Stimulated activated CD8-positive, alpha-beta memory T cell treated with anti-CD3 and anti-CD28 coated beads, Interleukin-12 subunit alpha, Interleukin-12 subunit beta, amount 100 ng/mL, for 1 hour (primary cell): ENCODE measurements around the gene DAAM1.

ENCODE experiments used
- DNase-seq: peaks from one replicate; pipeline ENCODE4 v3.0.0-alpha.2; 2020; ENCODE audit warnings: low read depth

The DAAM1 gene

DNA sequence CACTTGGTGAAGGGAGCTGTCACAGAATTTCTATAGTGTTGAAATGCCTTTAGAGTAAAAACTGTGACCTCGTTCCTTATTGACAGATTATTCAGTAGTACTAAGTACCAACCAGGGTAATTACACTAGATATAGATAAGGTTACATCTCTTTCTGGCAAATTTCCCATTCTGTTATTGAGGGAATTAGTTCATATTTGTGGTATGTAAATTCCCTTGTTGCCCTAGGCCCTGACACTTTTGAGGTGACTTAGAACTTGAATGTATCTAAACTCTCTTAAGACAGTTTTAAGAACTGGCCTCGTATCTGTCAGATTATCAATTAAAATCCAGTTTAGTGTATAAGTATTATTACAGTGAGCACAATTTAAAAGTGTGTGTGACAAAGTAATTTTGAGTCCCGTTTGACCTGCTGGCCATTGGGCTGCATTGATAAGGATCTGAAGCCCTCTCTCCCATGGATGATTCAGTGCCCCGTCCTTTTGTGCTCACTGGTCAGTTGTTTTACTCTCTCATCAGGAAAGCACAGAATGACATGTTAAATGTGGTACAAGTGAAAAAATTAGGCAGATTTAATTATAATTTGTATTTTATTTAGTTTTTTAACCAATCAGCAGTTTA is 153.5 kb downstream of the DAAM1 start:
- no peak for DNase-seq

GRCh38 chr14:59342516-59343484 is 154.3 kb downstream of the DAAM1 start:
- DNase-seq = no peak

- no peak for DNase-seq
Observed at GRCh38 chr14:59343585-59343984, 155.1 kb downstream of the DAAM1 start.

DNA sequence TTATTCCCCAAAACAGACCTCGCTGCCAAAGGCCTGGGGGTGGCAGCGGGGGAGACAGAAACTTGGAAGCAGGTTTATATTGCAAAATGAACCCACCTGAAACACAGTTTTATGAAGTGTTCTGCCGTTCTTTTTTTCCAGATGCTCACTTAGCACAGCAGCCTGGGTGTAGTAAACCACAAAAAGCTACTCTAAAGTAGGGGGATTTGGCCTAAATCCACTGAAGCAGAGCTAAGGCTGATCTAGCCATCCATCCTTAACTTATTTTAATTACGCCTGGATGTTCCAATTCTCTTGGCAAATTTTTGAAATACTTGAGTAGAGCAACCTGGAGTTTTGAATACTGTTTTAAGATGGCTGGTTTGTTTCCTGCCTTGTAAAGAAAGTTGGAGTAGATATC is 155.5 kb downstream of the DAAM1 start:
- DNase-seq = no peak

GRCh38 chr14:59344691-59345455 is 156.4 kb downstream of the DAAM1 start:
- DNase-seq = no peak

GRCh38 chr14:59346329-59346728 is 157.9 kb downstream of the DAAM1 start:
- DNase-seq = no peak

DNA sequence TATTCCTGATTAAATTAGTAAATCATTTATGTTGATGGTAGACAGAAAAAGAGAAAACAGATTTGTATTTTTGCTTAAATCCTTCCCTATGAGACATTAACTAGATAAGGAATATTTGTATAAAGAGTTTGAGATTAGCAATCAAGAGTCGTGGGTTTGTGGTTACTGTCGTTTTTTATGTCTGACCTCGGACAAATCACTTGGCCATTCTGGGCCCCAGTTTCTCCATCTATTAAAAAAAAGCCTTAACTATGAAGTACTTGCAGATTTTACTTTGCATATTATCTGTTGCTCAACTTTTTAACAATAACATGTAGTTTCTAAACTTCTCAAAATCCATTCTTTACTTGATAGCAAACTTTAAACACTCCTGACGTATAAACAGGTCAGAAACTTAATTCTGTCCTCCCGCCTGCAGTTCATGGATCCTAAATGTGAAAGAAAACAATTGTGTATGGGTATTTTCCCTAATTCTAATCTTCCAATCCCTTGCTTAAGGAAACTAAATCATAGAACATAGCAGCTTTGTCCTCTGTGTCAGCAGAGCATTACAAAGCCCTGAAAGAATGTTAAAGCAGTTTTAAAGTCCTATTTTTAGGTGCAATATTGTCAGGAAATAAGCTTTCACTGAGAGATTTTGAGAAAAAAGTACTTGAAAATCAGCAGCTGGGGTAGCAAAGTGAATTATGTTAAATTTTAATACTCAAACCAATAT is 158.5 kb downstream of the DAAM1 start:
- no peak for DNase-seq

DNA sequence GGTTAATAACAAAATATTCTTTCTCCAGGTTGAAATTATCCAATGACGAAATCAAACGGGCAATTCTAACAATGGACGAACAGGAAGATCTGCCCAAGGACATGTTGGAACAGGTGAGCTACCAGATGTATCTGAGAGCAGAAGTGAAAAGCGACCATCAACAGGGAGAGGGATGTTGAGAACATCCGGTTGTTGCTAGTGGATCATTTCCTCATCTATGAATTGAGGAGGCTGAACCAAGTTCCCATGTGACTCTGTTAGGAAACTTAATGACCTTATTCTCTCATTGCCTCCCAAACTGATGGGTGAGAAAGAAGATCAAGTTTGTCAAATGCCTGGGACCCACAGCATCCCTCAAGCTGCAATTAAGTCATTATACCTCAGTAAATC is 159.0 kb downstream of the DAAM1 start:
- DNase-seq = no peak

- no peak for DNase-seq
Observed at GRCh38 chr14:59347915-59348314, 159.4 kb downstream of the DAAM1 start.

- DNase-seq = no peak
Observed at GRCh38 chr14:59349258-59349701, 160.8 kb downstream of the DAAM1 start.

DNA sequence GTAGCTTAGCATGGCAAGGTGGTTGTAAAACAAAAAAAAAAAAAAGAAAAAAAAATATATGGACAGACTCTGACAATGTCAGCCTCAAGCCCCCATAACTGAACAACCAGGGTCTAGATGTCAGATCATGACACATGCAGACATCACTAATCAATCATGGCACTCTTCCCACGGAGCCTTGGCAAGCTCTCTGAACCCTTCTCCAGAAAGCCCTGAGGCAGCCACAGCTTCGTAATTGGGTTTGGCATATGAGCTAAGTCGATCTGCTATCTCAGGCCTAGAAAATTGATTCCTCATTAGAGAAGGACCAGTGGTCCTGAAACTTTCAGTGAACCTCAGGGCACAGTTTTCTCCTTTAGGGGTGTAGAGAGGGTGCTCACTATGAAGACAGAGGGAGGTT is 164.5 kb downstream of the DAAM1 start:
- DNase-seq = no peak

GRCh38 chr14:59354666-59355065 is 166.2 kb downstream of the DAAM1 start:
- DNase-seq = no peak

DNA sequence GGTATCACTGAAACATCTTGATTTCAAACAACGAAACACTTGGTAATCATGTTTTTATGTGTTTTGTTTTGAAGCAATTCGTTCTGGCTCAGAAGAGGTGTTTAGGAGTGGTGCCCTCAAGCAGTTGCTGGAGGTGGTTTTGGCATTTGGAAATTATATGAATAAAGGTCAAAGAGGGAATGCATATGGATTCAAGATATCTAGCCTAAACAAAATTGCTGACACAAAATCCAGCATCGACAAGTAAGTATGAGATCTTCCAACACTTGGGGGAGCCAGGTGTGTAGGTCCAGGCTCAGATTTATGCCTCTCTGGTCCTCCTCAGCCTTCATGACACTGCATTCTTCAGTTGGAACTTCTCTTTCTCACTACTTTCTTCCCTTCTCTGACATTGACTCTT is 166.6 kb downstream of the DAAM1 start:
- no peak for DNase-seq

DNA sequence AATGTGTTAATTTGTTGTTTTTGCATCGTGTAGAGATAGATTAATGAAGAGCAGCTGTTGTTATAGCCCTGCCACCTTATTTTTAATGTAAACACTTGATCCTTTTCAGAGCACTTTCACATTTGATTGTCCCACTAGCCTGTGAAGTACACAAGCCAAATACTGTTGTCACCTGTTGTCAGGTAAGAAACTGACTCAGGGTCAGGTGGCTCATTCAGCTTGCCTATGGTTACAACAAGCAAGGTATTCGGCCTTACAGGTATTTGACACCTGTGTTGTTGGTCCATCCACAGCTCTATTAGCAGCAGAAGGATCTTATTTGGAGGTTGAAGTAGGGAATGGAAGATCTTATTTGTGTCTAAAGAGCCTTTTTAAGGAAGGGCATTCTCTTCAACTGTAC is 167.8 kb downstream of the DAAM1 start:
- no peak for DNase-seq

- DNase-seq = no peak
Observed at GRCh38 chr14:59356767-59357166, 168.3 kb downstream of the DAAM1 start.

DNA sequence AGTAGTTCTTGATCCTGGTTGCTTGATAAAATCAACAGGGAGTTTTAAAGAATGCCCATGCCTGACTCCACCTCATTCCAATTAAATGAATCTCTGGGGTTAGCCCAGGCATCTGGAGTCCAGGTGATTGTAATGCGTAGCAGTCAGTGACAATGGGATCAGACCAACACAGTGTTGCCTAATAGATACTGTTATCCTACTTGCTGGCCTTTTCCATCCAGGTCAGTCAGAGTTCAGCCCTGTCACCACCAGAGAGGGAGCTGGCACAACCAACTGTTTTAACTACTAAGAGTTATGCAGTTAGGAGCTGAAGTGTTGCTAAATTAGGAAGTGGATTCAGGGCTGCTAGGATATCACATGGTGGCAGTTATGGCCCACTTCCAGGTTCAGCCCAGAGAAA is 169.6 kb downstream of the DAAM1 start:
- DNase-seq = no peak

- DNase-seq = no peak
Observed at GRCh38 chr14:59358784-59359183, 170.3 kb downstream of the DAAM1 start.

GRCh38 chr14:59359431-59360124 is 171.1 kb downstream of the DAAM1 start:
- no peak for DNase-seq

DNA sequence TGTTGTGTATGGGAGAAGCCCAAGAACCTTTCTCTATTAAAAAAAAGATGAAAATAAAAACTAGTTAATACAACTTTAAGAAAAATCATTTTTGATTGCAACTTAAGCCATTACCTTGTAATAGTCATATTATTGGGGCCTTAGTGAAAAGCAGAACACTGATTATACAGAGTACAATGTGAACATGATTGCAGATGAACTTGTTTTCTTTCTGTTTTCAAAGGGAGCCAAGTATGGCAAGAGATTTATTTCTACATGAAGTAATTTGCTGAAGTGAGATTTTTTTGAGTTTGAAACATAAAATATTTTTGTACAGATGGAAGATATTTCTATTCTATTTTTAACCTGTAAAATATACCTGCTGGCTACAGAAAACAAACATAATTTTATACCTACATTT is 171.8 kb downstream of the DAAM1 start:
- no peak for DNase-seq

DNA sequence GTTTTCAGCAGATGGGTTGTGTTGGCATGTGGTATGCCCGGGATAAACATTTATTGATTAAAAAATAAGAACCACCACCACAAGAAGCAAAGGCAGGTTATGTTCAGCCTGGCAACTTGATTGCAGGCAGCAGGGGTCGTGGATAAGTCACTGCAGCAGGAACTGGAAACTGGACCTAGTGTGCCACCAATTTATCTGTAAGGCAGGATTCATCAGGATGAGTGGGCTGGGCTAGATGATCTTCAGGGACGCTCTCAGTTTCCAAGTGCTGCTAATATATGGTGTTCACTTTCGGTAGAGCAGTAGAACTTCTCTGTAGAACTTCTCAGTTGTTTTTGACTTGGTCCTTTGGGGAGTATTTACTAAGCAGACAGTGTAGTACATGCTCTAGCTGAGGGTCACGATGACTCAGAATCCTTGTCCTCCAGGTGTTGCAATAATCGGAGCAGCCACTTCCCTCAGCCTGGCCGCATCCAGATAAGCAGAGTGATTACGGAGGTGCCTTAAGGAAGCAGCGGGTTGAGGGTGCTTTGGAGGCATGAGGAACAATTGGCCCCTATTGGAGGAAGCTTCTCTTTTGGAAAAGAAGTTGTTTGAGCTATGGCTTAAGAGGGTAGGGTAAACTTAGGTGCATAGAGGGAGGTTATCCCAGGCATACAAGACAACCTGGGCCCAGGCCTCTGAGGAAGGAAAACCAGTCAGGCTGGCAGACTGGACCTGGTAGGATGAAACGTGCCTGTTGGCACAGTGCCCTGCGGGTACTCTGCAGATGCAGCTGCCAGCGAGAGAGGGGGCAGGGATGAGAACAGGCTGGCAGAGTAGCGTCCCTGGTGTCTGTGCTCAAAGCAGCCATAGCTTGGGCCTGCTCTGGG is 172.7 kb downstream of the DAAM1 start:
- no peak for DNase-seq
